Esophagus squamous epithelium (tissue), 5 donors: ENCODE data around the gene FZD4. TPM values are rescaled to one million over a fixed set of nuclear protein-coding genes. Genes with fewer than 3 reads are reported as not detected.

ENCODE experiments used
- DNase-seq: peaks from one replicate; lab custom pipeline; 2025; lab: John Stamatoyannopoulos, UW
- H3K27ac ChIP-seq, 4 donors: fragments of 200-600 bp; sonication (generic); one replicate each; pipeline ENCODE4 v1.5.1; 2016 to 2019; ENCODE audit warnings: mild to moderate bottlenecking in 1 of 4
- H3K27me3 ChIP-seq, 4 donors: fragments of 200-600 bp; sonication (generic); 1 replicate in 3 of 4; 2 replicates in 1 of 4; pipeline versions ENCODE4 v1.5.1 to v1.6.0; 2017 to 2021; ENCODE audit warnings: antibody characterized with exemption in 1 of 4
- H3K36me3 ChIP-seq, 3 donors: fragments of 200-600 bp; sonication (generic); one replicate each; pipeline ENCODE4 v1.5.1; 2016 to 2019
- H3K4me1 ChIP-seq, 3 donors: fragments of 200-600 bp; sonication (generic); one replicate each; pipeline ENCODE4 v1.5.1; 2017 to 2019
- H3K4me3 ChIP-seq, 4 donors: fragments of 200-600 bp; sonication (generic); 1 replicate in 3 of 4; 2 replicates in 1 of 4; pipeline ENCODE4 v1.5.1; 2016 to 2019; ENCODE audit warnings: mild to moderate bottlenecking in 2 of 4, moderate library complexity in 1 of 4
- H3K9me3 ChIP-seq, 3 donors: fragments of 200-600 bp; sonication (generic); one replicate each; pipeline ENCODE4 v1.5.1; 2016 to 2019
- CTCF ChIP-seq, 6 experiments: fragments of 450-650 bp in 4 of 6; fragments of 200-600 bp in 2 of 6; sonication (generic) in 2 of 6; IDR thresholded peaks; one replicate each; pipeline ENCODE4 v1.5.1; 2016 to 2019; ENCODE audit warnings: antibody characterized with exemption in 6 of 6, mild to moderate bottlenecking in 4 of 6, moderate library complexity in 4 of 6
- POLR2A ChIP-seq, 4 donors: fragments of 450-650 bp; IDR thresholded peaks; one replicate each; pipeline ENCODE4 v1.6.1; 2017; ENCODE audit warnings: antibody characterized with exemption in 4 of 4, mild to moderate bottlenecking in 4 of 4, moderate library complexity in 3 of 4
- WGBS, 2 donors: methylation state at CpG; one replicate each; pipeline ENCODE4 v1.1.5; 2018; 5-methylcytosine and 5-hydroxymethylcytosine counted together
- intact Hi-C: fragments of 100-400 bp; cut with DNase I; formaldehyde crosslinking; loops from one replicate; pipeline ENCODE4 v1.15.0; 2022
- total RNA-seq, 4 donors: library from RNA; depleted of rRNA; stranded (reverse); fragments of >200 nt; gene quantifications; one replicate each; pipeline ENCODE4 v1.1.0, GENCODE V29; 2016
- donor health status: DM: yes; HTN: yes; CAD: no.

The FZD4 gene
- total RNA-seq, 4 donors from 2014 or later: 1.1 to 14.3 (median 6.8) TPM

- no peaks in the 10 kb centered on the region for H3K27me3 ChIP-seq
- H3K9me3 ChIP-seq: no peaks in the 10 kb centered on the region
- no peaks in the 10 kb centered on the region for H3K36me3 ChIP-seq
- H3K4me1 ChIP-seq: peaks cover 6 to 19% (median 10%) of the 10 kb centered on the region in 3 donors
- DNase-seq: no peak
- no peak overlapping the region for H3K27ac ChIP-seq
- no peak overlapping the region for H3K4me3 ChIP-seq
- TF ChIP-seq CTCF (IDR thresholded peaks at IDR 0.05) (no peak), POLR2A (IDR thresholded peaks at IDR 0.05) (no peak)
- 76 to 90% methylated on average over 2 to 3 of the region's 3 CpGs for WGBS, 2 donors
- intact Hi-C loops: no loop called here
These were observed 28.2 kb downstream of the FZD4 start for GRCh38 chr11:86926975-86927374.

- DNase-seq: no peak
- Histone ChIP-seq H3K4me1 (peaks cover 0 to 16% (median 5%) of the 10 kb centered on the region in 3 donors), H3K4me3 (no peak overlapping the region), H3K36me3 (no peaks in the 10 kb centered on the region), H3K27me3 (no peaks in the 10 kb centered on the region), H3K9me3 (no peaks in the 10 kb centered on the region), H3K27ac (peak overlapping the region in 1 of 4 donors; percentile 13)
- 83 to 88% methylated on average over 6 of the region's 6 CpGs for WGBS, 2 donors
- intact Hi-C loops: no loop called here
- no peak for TF ChIP-seq POLR2A (IDR thresholded peaks at IDR 0.05)
- TF ChIP-seq CTCF (IDR thresholded peaks at IDR 0.05): no peak
These were observed 31.0 kb downstream of the FZD4 start for GRCh38 chr11:86923999-86924766.

GRCh38 chr11:86922225-86922624 lies 33.0 kb downstream of the FZD4 start:
- no peak overlapping the region for H3K4me3 ChIP-seq
- H3K9me3 ChIP-seq: no peaks in the 10 kb centered on the region
- intact Hi-C loops: no loop called here
- H3K27me3 ChIP-seq: no peaks in the 10 kb centered on the region
- no peak overlapping the region for H3K27ac ChIP-seq
- DNase-seq: no peak
- no peaks in the 10 kb centered on the region for H3K36me3 ChIP-seq
- TF ChIP-seq POLR2A (IDR thresholded peaks at IDR 0.05) (no peak), CTCF (IDR thresholded peaks at IDR 0.05) (no peak)
- 80 to 90% methylated on average over 1 of the region's 1 CpG for WGBS, 2 donors
- peaks cover 0 to 23% (median 5%) of the 10 kb centered on the region in 3 donors for H3K4me1 ChIP-seq

GRCh38 chr11:86919557-86920210 lies 35.5 kb downstream of the FZD4 start:
- no peak for DNase-seq
- 45 to 53% methylated on average over 5 of the region's 7 CpGs for WGBS, 2 donors
- H3K9me3 ChIP-seq: no peaks in the 10 kb centered on the region
- peak overlapping the region in 3 of 4 donors; percentile 11 to 52 (median 51) for H3K27ac ChIP-seq
- no peaks in the 10 kb centered on the region for H3K36me3 ChIP-seq
- peaks cover 8 to 35% (median 14%) of the 10 kb centered on the region in 3 donors for H3K4me1 ChIP-seq
- H3K27me3 ChIP-seq: no peaks in the 10 kb centered on the region
- H3K4me3 ChIP-seq: no peak overlapping the region
- TF ChIP-seq CTCF (IDR thresholded peaks at IDR 0.05) (peak in 5 of 6 experiments; percentile 54 to 78 (median 61)), POLR2A (IDR thresholded peaks at IDR 0.05) (no peak)
- intact Hi-C loops: loop anchor here (5.0 kb wide), 1 partner anchor 47 kb away; no protein-coding TSS in a partner anchor

- 82 to 86% methylated on average over 7 of the region's 7 CpGs for WGBS, 2 donors
- no peak for DNase-seq
- intact Hi-C loops: loop anchor here (5.0 kb wide), 1 partner anchor 47 kb away; no protein-coding TSS in a partner anchor
These were observed 36.2 kb downstream of the FZD4 start for GRCh38 chr11:86918973-86919372.

More at GRCh38 chr11:86918973-86919372, 36.2 kb downstream of the FZD4 start:
- TF ChIP-seq POLR2A (IDR thresholded peaks at IDR 0.05): no peak
- no peak for TF ChIP-seq CTCF (IDR thresholded peaks at IDR 0.05)
- no peaks in the 10 kb centered on the region for H3K36me3 ChIP-seq
- peaks cover 7 to 32% (median 14%) of the 10 kb centered on the region in 3 donors for H3K4me1 ChIP-seq
- no peak overlapping the region for H3K4me3 ChIP-seq
- H3K27me3 ChIP-seq: no peaks in the 10 kb centered on the region
- no peaks in the 10 kb centered on the region for H3K9me3 ChIP-seq
- peak overlapping the region in 3 of 4 donors; percentile 11 to 52 (median 51) for H3K27ac ChIP-seq
